Measurements from ENCODE around the gene FHIT. TPM values are rescaled to one million over a fixed set of nuclear protein-coding genes. Genes with fewer than 3 reads are reported as not detected.

The FHIT gene
- total RNA-seq, 1 donor from 2014 or later: 11.5 TPM

GRCh38 chr3:59832702-59833101 is 1418.5 kb downstream of the FHIT start:
- H3K27me3 ChIP-seq (ENCODE audit: control insufficient read depth, insufficient read depth, low read length): no peaks in the 10 kb centered on the region
- TF ChIP-seq CTCF (IDR thresholded peaks at IDR 0.05; ENCODE audit: insufficient read depth, low read length, poor library complexity, severe bottlenecking): no peak
- H3K4me3 ChIP-seq (ENCODE audit: low read depth, low read length): no peak overlapping the region
- DNase-seq (ENCODE audit: low read depth): no peak
- no peaks in the 10 kb centered on the region for H3K36me3 ChIP-seq (ENCODE audit: control insufficient read depth, insufficient read depth, low read length)

- Histone ChIP-seq H3K27me3 (ENCODE audit: control insufficient read depth, insufficient read depth, low read length) (no peaks in the 10 kb centered on the region), H3K36me3 (ENCODE audit: control insufficient read depth, insufficient read depth, low read length) (no peaks in the 10 kb centered on the region), H3K4me3 (ENCODE audit: low read depth, low read length) (no peak overlapping the region)
- no peak for DNase-seq (ENCODE audit: low read depth)
- TF ChIP-seq CTCF (IDR thresholded peaks at IDR 0.05; ENCODE audit: insufficient read depth, low read length, poor library complexity, severe bottlenecking): no peak
Observed at GRCh38 chr3:59832241-59832640, 1419.0 kb downstream of the FHIT start.

GRCh38 chr3:59831394-59831793 is 1419.9 kb downstream of the FHIT start:
- no peaks in the 10 kb centered on the region for H3K36me3 ChIP-seq (ENCODE audit: control insufficient read depth, insufficient read depth, low read length)
- no peaks in the 10 kb centered on the region for H3K27me3 ChIP-seq (ENCODE audit: control insufficient read depth, insufficient read depth, low read length)
- DNase-seq (ENCODE audit: low read depth): no peak
- no peak for TF ChIP-seq CTCF (IDR thresholded peaks at IDR 0.05; ENCODE audit: insufficient read depth, low read length, poor library complexity, severe bottlenecking)
- no peak overlapping the region for H3K4me3 ChIP-seq (ENCODE audit: low read depth, low read length)

DNA sequence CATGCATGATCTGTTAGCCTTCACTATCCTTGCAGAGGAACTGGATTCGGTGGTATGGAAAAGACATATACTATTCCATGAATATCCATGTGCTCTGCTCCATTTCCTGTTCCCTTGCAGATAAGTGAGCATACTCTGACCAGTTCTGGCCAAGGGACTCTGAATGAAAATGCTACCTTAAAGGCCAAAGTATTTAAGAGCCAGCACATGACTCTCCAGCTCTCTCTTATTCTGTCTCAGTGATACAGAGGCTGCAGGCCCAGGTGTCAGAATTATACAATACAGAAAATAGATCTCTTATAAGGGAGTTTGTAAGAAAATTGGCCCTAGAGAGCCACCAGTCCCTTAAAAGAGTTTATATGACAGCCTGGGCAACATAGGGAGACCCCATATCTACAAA is 1421.7 kb downstream of the FHIT start:
- no peak for DNase-seq (ENCODE audit: low read depth)
- H3K4me3 ChIP-seq (ENCODE audit: low read depth, low read length): no peak overlapping the region
- no peak for TF ChIP-seq CTCF (IDR thresholded peaks at IDR 0.05; ENCODE audit: insufficient read depth, low read length, poor library complexity, severe bottlenecking)
- H3K27me3 ChIP-seq (ENCODE audit: control insufficient read depth, insufficient read depth, low read length): no peaks in the 10 kb centered on the region
- H3K36me3 ChIP-seq (ENCODE audit: control insufficient read depth, insufficient read depth, low read length): no peaks in the 10 kb centered on the region

DNA sequence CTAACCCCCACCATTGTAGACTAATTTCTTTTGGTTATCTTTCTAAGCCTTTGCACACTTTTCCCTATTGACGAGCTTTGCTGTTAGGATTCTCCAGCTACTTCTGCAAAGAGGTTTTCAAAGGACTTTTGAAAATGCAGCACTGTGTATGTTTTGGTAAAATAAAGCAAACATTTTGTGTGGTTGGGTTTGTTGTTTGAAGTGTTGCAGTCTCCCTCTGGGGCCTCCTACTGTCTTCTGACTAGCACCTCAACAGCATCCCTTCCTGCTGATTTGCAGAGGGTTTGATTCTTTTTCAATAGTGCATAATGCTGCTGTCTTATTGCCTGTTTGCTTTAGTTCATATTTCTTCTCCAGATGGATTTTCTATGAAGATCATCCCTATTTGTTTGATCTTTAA is 1426.4 kb downstream of the FHIT start:
- Histone ChIP-seq H3K4me3 (ENCODE audit: low read depth, low read length) (no peak overlapping the region), H3K36me3 (ENCODE audit: control insufficient read depth, insufficient read depth, low read length) (no peaks in the 10 kb centered on the region), H3K27me3 (ENCODE audit: control insufficient read depth, insufficient read depth, low read length) (no peaks in the 10 kb centered on the region)
- no peak for DNase-seq (ENCODE audit: low read depth)
- TF ChIP-seq CTCF (IDR thresholded peaks at IDR 0.05; ENCODE audit: insufficient read depth, low read length, poor library complexity, severe bottlenecking): no peak

DNA sequence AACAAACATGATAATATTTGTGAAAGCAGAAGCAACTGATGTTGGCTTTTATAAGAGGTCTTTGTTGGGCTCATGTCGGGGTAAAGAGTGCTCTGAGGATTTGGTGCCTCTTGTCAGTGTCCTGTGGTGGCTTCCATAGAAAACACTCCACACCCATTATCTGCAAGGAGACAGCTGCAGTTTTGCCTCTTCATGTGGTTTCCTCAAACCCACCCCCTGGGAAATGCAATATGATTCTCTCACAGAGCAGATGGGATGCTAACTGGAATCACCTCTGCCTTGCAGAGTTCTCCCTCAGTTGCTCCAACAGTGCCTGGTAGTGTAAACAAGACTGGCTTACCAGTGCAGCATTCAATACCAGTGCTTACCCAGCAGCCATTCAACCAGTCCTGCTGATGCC is 1430.0 kb downstream of the FHIT start:
- Histone ChIP-seq H3K36me3 (ENCODE audit: control insufficient read depth, insufficient read depth, low read length) (no peaks in the 10 kb centered on the region), H3K4me3 (ENCODE audit: low read depth, low read length) (no peak overlapping the region), H3K27me3 (ENCODE audit: control insufficient read depth, insufficient read depth, low read length) (no peaks in the 10 kb centered on the region)
- TF ChIP-seq CTCF (IDR thresholded peaks at IDR 0.05; ENCODE audit: insufficient read depth, low read length, poor library complexity, severe bottlenecking): no peak
- DNase-seq (ENCODE audit: low read depth): no peak

All from kidney epithelial cell (primary cell).